Measurements from ENCODE around the gene SHF.

- TF ChIP-seq GATA2 (IDR thresholded peaks at IDR 0.05; ENCODE audit: insufficient read depth, insufficient read length, low read depth, low read length) = no peak
- no peak for TF ChIP-seq CTCF (IDR thresholded peaks at IDR 0.05; ENCODE audit: extremely low read depth in 1 of 2, insufficient read depth in 1 of 2, low read depth in 1 of 2, low read length in 2 of 2)
- TF ChIP-seq POLR2A (IDR thresholded peaks at IDR 0.05; ENCODE audit: low read depth, low read length) = no peak
These were observed 66.7 kb downstream of the SHF start for GRCh38 chr15:45121020-45121419.

Data from endothelial cell of umbilical vein (primary cell).